NCI-H146 treated with DMSO at 0.1 percent for 48 hours (cell line): ENCODE data around the gene SLC8A2.

ENCODE experiments used
- DNase-seq: peaks from one replicate; lab custom pipeline; 2025; ENCODE audit not compliant: unreplicated experiment; lab: John Stamatoyannopoulos, UW

The SLC8A2 gene

DNA sequence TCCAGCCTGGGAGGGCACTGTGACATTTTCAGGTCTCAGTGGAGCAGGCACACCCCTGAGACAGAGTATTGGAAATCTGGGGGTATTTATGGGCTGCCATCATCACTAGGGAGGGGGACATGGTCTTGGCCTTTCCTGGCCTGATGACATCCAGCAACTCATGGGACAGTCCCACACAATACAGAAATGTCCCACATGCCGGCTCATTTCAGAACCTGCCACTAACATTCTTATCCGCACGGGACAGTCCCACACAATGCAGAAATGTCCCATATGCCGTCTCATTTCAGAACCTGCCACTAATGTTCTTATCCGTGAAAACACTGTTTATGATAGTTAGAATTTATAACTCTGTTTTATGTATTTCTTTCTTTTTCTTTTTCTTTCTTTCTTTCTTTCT lies 9.8 kb downstream of the SLC8A2 start:
- no peak for DNase-seq

DNA sequence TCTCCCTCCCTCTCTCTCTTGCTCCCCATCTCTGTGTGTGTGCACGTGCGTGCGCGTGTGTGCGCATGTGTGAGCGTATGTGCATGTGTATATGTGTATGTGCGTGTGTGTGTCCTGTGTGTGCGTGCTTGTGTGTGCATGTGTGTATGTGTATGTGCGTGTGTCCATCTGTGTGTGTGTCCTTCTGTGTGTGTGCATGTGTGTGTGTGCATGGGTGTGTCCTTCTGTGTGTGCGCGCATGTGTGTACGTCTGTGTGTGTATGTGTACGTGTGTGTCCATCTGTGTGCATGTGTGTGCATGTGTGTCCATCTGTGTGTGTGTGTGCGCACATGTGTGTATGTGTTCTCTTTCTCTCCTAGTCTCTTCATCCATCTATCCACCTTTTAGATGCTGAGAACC lies 12.2 kb downstream of the SLC8A2 start:
- no peak for DNase-seq

DNA sequence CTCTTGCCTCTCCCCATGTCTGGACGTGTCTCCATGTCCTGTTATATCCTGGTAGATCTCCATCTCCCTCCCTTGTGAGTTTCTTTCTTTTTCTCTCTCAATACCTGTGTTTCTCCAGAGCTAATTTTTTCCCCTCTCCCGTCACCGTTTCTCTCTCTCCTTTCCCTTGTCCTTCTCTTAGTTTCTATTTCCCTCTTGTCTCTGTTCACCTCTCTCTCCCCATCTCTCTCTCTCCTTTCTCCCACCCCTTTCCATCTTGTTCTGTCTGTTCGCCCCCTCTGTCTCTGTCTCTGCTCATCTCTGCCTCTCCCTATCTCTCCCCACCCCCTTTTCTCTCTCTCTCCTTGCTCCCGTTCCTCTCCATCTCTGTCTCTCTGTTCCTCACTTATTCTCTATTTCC lies 13.0 kb downstream of the SLC8A2 start:
- no peak for DNase-seq

- DNase-seq = no peak
Measured at GRCh38 chr19:47456721-47457474, 14.8 kb downstream of the SLC8A2 start.

- no peak for DNase-seq
Measured at GRCh38 chr19:47450478-47450877, 21.2 kb downstream of the SLC8A2 start.

GRCh38 chr19:47448360-47448727 lies 23.3 kb downstream of the SLC8A2 start:
- DNase-seq = no peak

DNA sequence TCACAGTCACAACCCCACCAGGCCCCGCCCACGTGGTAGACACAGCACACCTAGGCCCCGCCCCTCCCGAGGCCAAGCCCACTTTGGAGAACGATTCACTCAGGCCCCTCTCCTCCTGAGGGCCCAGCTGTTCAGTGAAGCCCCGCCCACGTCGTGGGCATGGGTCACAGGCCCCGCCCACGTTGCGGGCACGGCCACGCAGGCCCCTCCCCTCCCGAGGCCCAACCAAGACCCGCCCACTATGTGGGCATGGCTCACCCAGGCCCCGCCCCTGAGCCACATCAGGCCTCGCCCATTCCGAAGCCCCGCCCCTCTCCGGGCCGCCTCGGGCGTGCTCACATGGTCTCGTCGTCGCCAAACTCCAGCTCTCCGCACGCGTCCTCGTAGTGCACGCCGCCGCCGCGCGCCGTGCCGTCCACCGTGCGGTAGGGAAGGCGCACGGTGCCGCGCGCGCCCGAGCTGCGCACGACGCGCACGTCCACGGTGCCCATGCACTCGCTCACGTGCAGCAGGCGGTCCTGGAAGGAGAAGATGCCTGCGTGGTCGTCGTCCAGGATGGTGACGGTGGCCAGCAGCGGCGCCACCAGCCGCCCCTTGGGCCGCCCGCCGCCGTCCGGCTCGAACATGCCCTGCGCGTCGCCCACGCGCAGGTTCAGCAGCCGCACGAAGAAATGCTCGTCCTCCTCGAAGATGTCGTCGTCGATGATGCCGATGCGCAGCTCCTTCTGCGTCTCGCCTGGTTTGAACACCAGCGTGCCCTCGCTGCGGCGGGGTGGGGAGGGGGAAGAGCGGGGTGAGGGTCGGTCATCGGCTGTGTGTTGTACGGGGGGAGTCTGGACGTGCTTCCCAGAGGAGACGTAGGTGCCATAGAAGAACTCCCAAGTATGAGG lies 24.0 kb downstream of the SLC8A2 start:
- peak; percentile 91 for DNase-seq

- DNase-seq = peak; percentile 78
Measured at GRCh38 chr19:47446534-47447469, 24.9 kb downstream of the SLC8A2 start.

- peak; percentile 39 for DNase-seq
Measured at GRCh38 chr19:47445937-47446402, 25.7 kb downstream of the SLC8A2 start.

DNA sequence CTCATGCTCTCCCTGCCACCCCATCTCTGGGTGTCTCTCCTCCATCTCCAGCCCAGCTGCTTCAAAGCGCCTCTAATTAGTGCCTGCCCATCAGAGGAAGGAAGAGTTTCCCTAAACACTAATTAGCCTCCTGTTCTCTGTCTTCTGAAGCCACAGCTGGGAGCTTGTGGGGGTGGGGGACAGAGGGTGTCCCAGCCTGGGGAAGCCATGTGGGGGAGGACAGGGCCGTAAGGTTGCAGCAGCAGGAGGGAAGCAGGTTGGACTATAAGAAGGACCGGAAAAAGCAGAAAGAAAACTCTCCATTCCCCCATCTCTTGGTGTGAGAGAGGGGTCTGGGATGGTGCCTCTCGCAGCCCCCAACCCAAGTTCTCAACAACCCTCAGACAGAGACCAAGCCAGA lies 26.2 kb downstream of the SLC8A2 start:
- DNase-seq = no peak

- no peak for DNase-seq
Measured at GRCh38 chr19:47444388-47444821, 27.3 kb downstream of the SLC8A2 start.

GRCh38 chr19:47443331-47443730 lies 28.4 kb downstream of the SLC8A2 start:
- DNase-seq = no peak

- peak; percentile 10 for DNase-seq
Measured at GRCh38 chr19:47438793-47439220, 32.9 kb downstream of the SLC8A2 start.

DNA sequence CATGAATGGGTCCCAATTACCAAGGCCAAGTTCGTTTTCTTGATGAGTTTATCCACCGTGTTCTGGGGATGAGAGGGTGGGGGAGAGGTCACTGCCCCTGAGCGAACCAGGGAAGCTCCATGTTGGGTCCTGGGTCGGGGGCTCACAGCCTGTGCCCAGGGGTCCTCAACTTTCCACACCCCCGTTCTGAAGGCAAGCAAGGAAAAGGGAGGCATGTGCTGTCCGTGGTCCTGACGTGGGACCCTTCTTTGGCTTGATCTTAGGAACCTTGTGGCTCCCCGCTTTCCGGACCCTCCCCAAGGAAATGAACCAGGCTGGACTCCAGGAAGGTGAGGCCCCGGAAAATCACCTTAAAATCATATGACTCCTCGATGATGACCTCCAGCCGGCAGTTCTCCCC lies 34.2 kb downstream of the SLC8A2 start:
- DNase-seq = no peak

DNA sequence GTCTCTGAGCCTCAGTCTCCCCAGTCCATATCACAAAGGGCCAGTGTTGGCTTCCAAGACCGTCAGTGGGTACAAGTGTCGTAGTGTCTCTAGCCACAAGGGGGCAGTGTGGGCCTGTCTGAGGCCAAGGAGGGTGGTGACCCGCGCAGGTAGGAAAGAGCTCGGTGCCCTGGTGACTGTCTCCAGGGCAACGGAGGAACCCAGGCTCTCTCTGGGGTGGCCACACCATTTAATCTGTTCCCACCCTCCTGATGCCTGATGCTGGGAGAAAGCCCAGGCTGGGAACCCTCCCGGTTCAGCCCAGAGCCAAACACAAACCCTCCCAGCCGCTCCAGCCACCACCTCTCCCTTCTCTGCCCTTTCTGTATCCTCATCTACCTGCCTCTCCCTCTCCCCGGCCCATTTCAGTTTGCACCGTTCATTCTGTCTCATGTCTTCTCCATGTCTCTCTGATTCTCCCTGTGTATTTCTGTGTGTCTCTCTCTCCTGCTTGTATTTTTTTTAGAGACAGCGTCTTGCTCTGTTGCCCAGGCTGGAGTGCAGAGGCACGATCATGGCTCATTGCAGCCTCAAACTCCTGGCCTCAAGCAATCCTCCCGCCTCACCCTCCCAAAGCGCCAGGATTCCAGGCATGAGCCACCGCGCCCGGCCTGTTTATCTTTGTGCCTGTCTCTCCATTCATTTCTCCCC lies 34.8 kb downstream of the SLC8A2 start:
- peak; percentile 73 for DNase-seq

- DNase-seq = no peak
Measured at GRCh38 chr19:47435883-47436417, 35.7 kb downstream of the SLC8A2 start.

- DNase-seq = no peak
Measured at GRCh38 chr19:47435196-47435595, 36.5 kb downstream of the SLC8A2 start.

DNA sequence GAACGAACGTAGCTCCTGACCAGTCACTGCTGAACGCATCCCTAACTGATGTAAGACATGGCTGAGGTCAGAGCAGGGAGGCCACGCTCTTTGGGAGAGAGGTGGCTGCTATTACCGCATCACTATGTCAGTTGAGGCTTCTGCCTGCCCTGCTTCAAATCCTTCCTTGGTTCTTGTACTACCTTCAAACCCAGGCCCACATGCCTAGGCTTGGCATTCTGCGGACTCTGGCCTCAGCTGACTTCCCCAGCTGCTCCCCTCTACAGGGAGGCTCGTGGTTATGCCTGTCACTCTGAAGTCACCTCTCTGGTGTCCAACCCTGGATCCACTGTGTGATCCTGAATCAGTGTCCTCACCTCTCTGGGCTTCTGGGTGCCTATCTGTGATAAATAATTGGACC lies 37.6 kb downstream of the SLC8A2 start:
- no peak for DNase-seq

GRCh38 chr19:47433121-47433520 lies 38.6 kb downstream of the SLC8A2 start:
- DNase-seq = no peak

GRCh38 chr19:47432499-47432898 lies 39.2 kb downstream of the SLC8A2 start:
- no peak for DNase-seq
